ENCODE data around the gene PLIN1.

PLIN1 gene

GRCh38 chr15:89662893-89663626, 16.1 kb downstream of the PLIN1 start:
- Histone ChIP-seq H3K36me3 (ENCODE audit: control insufficient read depth, insufficient read depth, low read length) (no peaks in the 10 kb centered on the region), H3K4me3 (replicated peaks; ENCODE audit: low read depth, low read length) (no peak overlapping the region), H3K27me3 (replicated peaks; ENCODE audit: control insufficient read depth, insufficient read depth, low read length) (no peaks in the 10 kb centered on the region)
- DNase-seq (ENCODE audit: extremely low read depth, insufficient read length), result no peak
- TF ChIP-seq, protein P1, sequence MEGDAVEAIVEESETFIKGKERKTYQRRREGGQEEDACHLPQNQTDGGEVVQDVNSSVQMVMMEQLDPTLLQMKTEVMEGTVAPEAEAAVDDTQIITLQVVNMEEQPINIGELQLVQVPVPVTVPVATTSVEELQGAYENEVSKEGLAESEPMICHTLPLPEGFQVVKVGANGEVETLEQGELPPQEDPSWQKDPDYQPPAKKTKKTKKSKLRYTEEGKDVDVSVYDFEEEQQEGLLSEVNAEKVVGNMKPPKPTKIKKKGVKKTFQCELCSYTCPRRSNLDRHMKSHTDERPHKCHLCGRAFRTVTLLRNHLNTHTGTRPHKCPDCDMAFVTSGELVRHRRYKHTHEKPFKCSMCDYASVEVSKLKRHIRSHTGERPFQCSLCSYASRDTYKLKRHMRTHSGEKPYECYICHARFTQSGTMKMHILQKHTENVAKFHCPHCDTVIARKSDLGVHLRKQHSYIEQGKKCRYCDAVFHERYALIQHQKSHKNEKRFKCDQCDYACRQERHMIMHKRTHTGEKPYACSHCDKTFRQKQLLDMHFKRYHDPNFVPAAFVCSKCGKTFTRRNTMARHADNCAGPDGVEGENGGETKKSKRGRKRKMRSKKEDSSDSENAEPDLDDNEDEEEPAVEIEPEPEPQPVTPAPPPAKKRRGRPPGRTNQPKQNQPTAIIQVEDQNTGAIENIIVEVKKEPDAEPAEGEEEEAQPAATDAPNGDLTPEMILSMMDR (IDR thresholded peaks at IDR 0.05; ENCODE audit: insufficient read depth, low read length, poor library complexity, severe bottlenecking), result no peak

DNA sequence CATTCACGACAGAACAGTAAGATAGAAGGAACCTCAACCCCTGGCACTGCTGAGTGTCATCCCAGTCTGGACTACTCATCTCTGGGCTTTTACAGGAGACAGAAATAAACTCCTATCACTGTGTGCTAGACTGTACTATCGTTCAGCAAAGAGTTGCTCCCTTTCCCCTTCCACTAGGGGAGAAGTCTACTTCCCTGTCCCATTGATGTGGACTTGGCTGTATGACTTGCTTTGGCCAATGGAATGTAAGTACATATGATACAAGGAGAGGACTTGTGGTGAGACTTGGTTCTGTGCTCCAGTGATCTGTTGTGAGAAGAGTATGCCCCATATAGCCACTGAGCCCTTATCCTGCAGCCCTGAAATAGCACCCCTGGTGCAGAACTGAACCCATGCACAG, 18.6 kb downstream of the PLIN1 start:
- no peak overlapping the region for H3K4me3 ChIP-seq (replicated peaks; ENCODE audit: low read depth, low read length)
- DNase-seq (ENCODE audit: extremely low read depth, insufficient read length), result no peak
- TF ChIP-seq, protein P1 (IDR thresholded peaks at IDR 0.05; ENCODE audit: insufficient read depth, low read length, poor library complexity, severe bottlenecking), result no peak

GRCh38 chr15:89659295-89659694, 19.9 kb downstream of the PLIN1 start:
- H3K36me3 ChIP-seq (ENCODE audit: control insufficient read depth, insufficient read depth, low read length), result no peaks in the 10 kb centered on the region
- DNase-seq (ENCODE audit: extremely low read depth, insufficient read length), result no peak
- H3K27me3 ChIP-seq (replicated peaks; ENCODE audit: control insufficient read depth, insufficient read depth, low read length), result no peaks in the 10 kb centered on the region; the same call in none of the 2 replicates
- H3K4me3 ChIP-seq (replicated peaks; ENCODE audit: low read depth, low read length), result no peak overlapping the region
- TF ChIP-seq, protein P1 (IDR thresholded peaks at IDR 0.05; ENCODE audit: insufficient read depth, low read length, poor library complexity, severe bottlenecking), result no peak

More for the DNA sequence above, 18.6 kb downstream of the PLIN1 start:
- Histone ChIP-seq H3K36me3 (ENCODE audit: control insufficient read depth, insufficient read depth, low read length) (no peaks in the 10 kb centered on the region), H3K27me3 (replicated peaks; ENCODE audit: control insufficient read depth, insufficient read depth, low read length) (no peaks in the 10 kb centered on the region; the same call in none of the 2 replicates)

- TF ChIP-seq, protein P1 (IDR thresholded peaks at IDR 0.05; ENCODE audit: insufficient read depth, low read length, poor library complexity, severe bottlenecking), result no peak
- DNase-seq (ENCODE audit: extremely low read depth, insufficient read length), result no peak
- no peaks in the 10 kb centered on the region for H3K36me3 ChIP-seq (ENCODE audit: control insufficient read depth, insufficient read depth, low read length)
- no peak overlapping the region for H3K4me3 ChIP-seq (replicated peaks; ENCODE audit: low read depth, low read length)
- H3K27me3 ChIP-seq (replicated peaks; ENCODE audit: control insufficient read depth, insufficient read depth, low read length), result no peaks in the 10 kb centered on the region; the same call in none of the 2 replicates
Observed at GRCh38 chr15:89657686-89658200, 21.4 kb downstream of the PLIN1 start.

DNA sequence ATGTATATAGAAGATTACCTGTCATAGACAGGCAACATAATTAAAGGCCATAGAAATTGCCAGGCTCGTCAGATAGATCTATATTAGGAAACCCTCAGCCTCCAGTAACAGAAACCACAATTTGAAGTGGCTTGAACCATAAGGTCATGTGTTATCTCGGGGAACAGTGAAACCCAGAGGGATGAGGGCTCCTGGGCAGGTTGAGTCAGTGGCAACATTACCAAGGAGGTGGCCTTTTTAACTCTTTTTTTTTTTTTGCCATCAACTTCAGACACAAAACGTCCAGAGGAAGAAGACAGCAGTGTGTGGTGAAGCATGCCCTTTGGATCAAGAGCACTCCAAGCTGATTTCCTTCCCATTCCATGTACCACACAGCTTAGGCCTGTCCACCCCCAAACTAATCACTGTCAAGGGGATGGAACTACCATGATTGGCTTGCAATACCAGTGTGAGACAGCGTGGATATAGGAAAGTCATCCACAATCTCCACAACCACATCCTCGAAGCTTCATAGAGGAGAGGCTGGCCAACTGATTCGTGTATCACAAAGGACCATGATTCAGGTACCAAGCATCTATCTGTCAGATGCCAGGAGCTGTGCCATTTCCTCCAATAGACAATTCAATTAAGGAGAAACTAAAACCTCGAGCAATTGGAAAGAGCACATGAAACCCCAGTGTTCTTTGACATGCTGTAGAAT, 22.9 kb downstream of the PLIN1 start:
- Histone ChIP-seq H3K4me3 (replicated peaks; ENCODE audit: low read depth, low read length) (no peak overlapping the region), H3K27me3 (replicated peaks; ENCODE audit: control insufficient read depth, insufficient read depth, low read length) (no peaks in the 10 kb centered on the region; the same call in none of the 2 replicates), H3K36me3 (ENCODE audit: control insufficient read depth, insufficient read depth, low read length) (no peaks in the 10 kb centered on the region)
- no peak for DNase-seq (ENCODE audit: extremely low read depth, insufficient read length)
- TF ChIP-seq, protein P1 (IDR thresholded peaks at IDR 0.05; ENCODE audit: insufficient read depth, low read length, poor library complexity, severe bottlenecking), result no peak

Measured in GM06990 (cell line).